ENCODE data around the gene CAPN14. TPM values are rescaled to one million over a fixed set of nuclear protein-coding genes. Genes with fewer than 3 reads are reported as not detected.

Gene CAPN14
- total RNA-seq, 1 experiment from 2014 or later = not detected

GRCh38 chr2:31265234-31265633, 47.9 kb upstream of the CAPN14 start:
- Histone ChIP-seq H3K9ac (ENCODE audit: low read length) (no peak overlapping the region), H3K27ac (ENCODE audit: low read depth, low read length) (no peak overlapping the region), H4K20me1 (ENCODE audit: insufficient read depth) (no peaks in the 10 kb centered on the region), H3K4me3 (replicated peaks in 1 of 2; ENCODE audit: low read depth in 1 of 2, low read length in 2 of 2) (no peak overlapping the region), H3K4me2 (ENCODE audit: low read length) (no peak overlapping the region), H2AFZ (ENCODE audit: low read depth, low read length, poor library complexity, severe bottlenecking) (no peak overlapping the region), H3K36me3 (ENCODE audit: control insufficient read depth in 1 of 2, insufficient read depth in 2 of 2, low read length in 2 of 2) (no peaks in the 10 kb centered on the region), H3K4me1 (ENCODE audit: control insufficient read depth in 1 of 2, insufficient read depth in 2 of 2, low read length in 2 of 2) (no peaks in the 10 kb centered on the region), H3K9me3 (ENCODE audit: control insufficient read depth in 1 of 2, insufficient read depth in 1 of 2, low read depth in 1 of 2, low read length in 2 of 2) (no peaks in the 10 kb centered on the region), H3K79me2 (ENCODE audit: insufficient read depth, low read length) (no peaks in the 10 kb centered on the region), H3K27me3 (ENCODE audit: insufficient read depth, low read length) (no peaks in the 10 kb centered on the region), H3K9me2 (ENCODE audit: insufficient read depth) (no peaks in the 10 kb centered on the region)
- intact Hi-C loops (cut with micrococcal nuclease) = no loop called here
- ATAC-seq (no peak), DNase-seq (ENCODE audit: low read depth, low spot score) (no peak)
- RAD21 ChIA-PET (ENCODE audit: low non-redundant PET in 1 of 2, low total read pairs in 2 of 2, uncharacterized antibody in 2 of 2, unreplicated experiment in 2 of 2) = no interaction called here
- CTCF ChIA-PET = no interaction called here
- POLR2A ChIA-PET = no interaction called here
- TF ChIP-seq TCF7L2 (IDR thresholded peaks at IDR 0.05; ENCODE audit: borderline replicate concordance, extremely low read depth, insufficient read depth, insufficient read length) (no peak), EGR1 (IDR thresholded peaks at IDR 0.05; ENCODE audit: low read depth) (no peak), MAX (IDR thresholded peaks at IDR 0.05) (no peak), ZFX (IDR thresholded peaks at IDR 0.05) (no peak), RAD21 (IDR thresholded peaks at IDR 0.05; ENCODE audit: low read depth) (no peak), EZH2phosphoT487 (IDR thresholded peaks at IDR 0.05; ENCODE audit: borderline replicate concordance) (no peak), SP1 (IDR thresholded peaks at IDR 0.05; ENCODE audit: low read depth) (no peak), YY1 (IDR thresholded peaks at IDR 0.05; ENCODE audit: extremely low read depth, insufficient replicate concordance, low read depth, low read length) (no peak), ELF1 (IDR thresholded peaks at IDR 0.05; ENCODE audit: borderline replicate concordance, low read depth) (no peak), ZNF274 (IDR thresholded peaks at IDR 0.05; ENCODE audit: low read depth, low read length) (no peak), FOSL1 (IDR thresholded peaks at IDR 0.05; ENCODE audit: low read depth) (no peak), SRF (IDR thresholded peaks at IDR 0.05; ENCODE audit: low read depth) (no peak), REST (IDR thresholded peaks at IDR 0.05; ENCODE audit: low read depth) (no peak), EZH2 (IDR thresholded peaks at IDR 0.05) (no peak), SIN3A (IDR thresholded peaks at IDR 0.05; ENCODE audit: low read depth) (no peak), ZBTB33 (IDR thresholded peaks at IDR 0.05; ENCODE audit: extremely low read depth, insufficient replicate concordance, low read length) (no peak), JUND (IDR thresholded peaks at IDR 0.05) (no peak)
- no TSS peak for BruUV-seq (replicated peaks)
